Adrenal gland (tissue), 12 donors: ENCODE data around the gene WWOX. TPM values are rescaled to one million over a fixed set of nuclear protein-coding genes. Genes with fewer than 3 reads are reported as not detected.

Experiments used
- DNase-seq, 7 donors: peaks; one replicate each; pipeline ENCODE4 v3.0.0-alpha.2; 2019 to 2020
- H3K27ac ChIP-seq, 5 donors: fragments of 200-600 bp; sonication (generic) in 4 of 5; 1 replicate in 3 of 5; 2 replicates in 2 of 5; pipeline versions ENCODE4 v1.5.1 to v1.8.0; 2016 to 2020; ENCODE audit warnings: mild to moderate bottlenecking in 1 of 5
- H3K27me3 ChIP-seq: fragments of 200-600 bp; 2 replicates; pipeline ENCODE4 v1.8.0; 2021
- H3K36me3 ChIP-seq, 2 donors: fragments of 200-600 bp; replicated peaks in 1 of 2; 1 replicate in 1 of 2; 2 replicates in 1 of 2; pipeline versions ENCODE4 v1.5.1 to v1.8.0; 2018 to 2022
- H3K4me1 ChIP-seq, 2 donors: fragments of 200-600 bp; replicated peaks in 1 of 2; 1 replicate in 1 of 2; 2 replicates in 1 of 2; pipeline versions ENCODE4 v1.5.1 to v1.8.0; 2018 to 2021
- H3K4me3 ChIP-seq, 4 donors: fragments of 200-600 bp; sonication (generic) in 3 of 4; one replicate each; pipeline ENCODE4 v1.5.1; 2016 to 2018
- H3K9me3 ChIP-seq, 3 donors: fragments of 200-600 bp; sonication (generic) in 1 of 3; replicated peaks in 1 of 3; 1 replicate in 2 of 3; 2 replicates in 1 of 3; pipeline versions ENCODE4 v1.5.1 to v1.8.0; 2016 to 2021
- CTCF ChIP-seq, 6 experiments: fragments of 450-650 bp in 4 of 6; fragments of 200-600 bp in 2 of 6; sonication (generic) in 1 of 6; IDR thresholded peaks; 1 replicate in 5 of 6; 2 replicates in 1 of 6; pipeline versions ENCODE4 v1.5.1 to v1.8.0; 2016 to 2021; ENCODE audit warnings: antibody characterized with exemption in 6 of 6, mild to moderate bottlenecking in 2 of 6, moderate library complexity in 1 of 6
- POLR2A ChIP-seq, 2 donors: fragments of 450-650 bp; IDR thresholded peaks; one replicate each; pipeline ENCODE4 v1.6.1; 2017; ENCODE audit warnings: antibody characterized with exemption in 2 of 2, mild to moderate bottlenecking in 2 of 2, moderate library complexity in 1 of 2
- WGBS, 4 donors: extraction: QIAGEN DNeasy Blood & Tissue Kit in 2 of 4; methylation state at CpG; one replicate each; pipeline versions ENCODE4 v1.1.5 to v1.1.7; 2013 to 2017; 5-methylcytosine and 5-hydroxymethylcytosine counted together
- intact Hi-C, 2 donors: fragments of 100-400 bp; cut with DNase I; formaldehyde crosslinking; loops; one replicate each; pipeline versions ENCODE4 v1.14.1 to v1.15.0; 2022 to 2023
- polyA plus RNA-seq, 3 donors: library from polyadenylated mRNA; stranded (reverse); fragments of 200-250 nt in 2 of 3; fragments of 350-450 nt in 1 of 3; fragmentation: Illumina TruSeq in 1 of 3; extraction: RNeasy Lipid Tissue Mini Kit (QIAGEN cat#74804) in 1 of 3; gene quantifications; one replicate each; pipeline ENCODE4 v1.2.3, GENCODE V29; 2013 to 2014
- total RNA-seq, 9 donors: library from RNA; depleted of rRNA in 4 of 9; stranded (reverse); fragments of >200 nt in 4 of 9; fragments of 120-200 nt in 1 of 9; fragmentation: NEBNext Ultra II Directional in 1 of 9; extraction: Animal tissue kit (Norgen Biotek cat#: 25700) in 1 of 9; gene quantifications; one replicate each; pipeline versions ENCODE4 v1.1.0 to v1.2.4, GENCODE V29; 2013 to 2023
- donor health status: healthy with polysubstance abuse.
- donor health status: Bipolar disorder and iron deficiency.
- donor health status: DM: yes; HTN: yes; CAD: no.
- donor health status: DM: no; HTN: no; CAD: no.
- donor health status: DM: no; HTN: no; CAD: no.
- donor health status: DM: yes; HTN: yes; CAD: no.

WWOX gene
- total and polyA plus RNA-seq, 12 donors = 11.8 to 74.6 (median 20.5) TPM

GRCh38 chr16:79155471-79155870 is 1056.0 kb downstream of the WWOX start:
- H3K27ac ChIP-seq = no peak overlapping the region
- no peaks in the 10 kb centered on the region for H3K9me3 ChIP-seq
- DNase-seq = no peak
- no peaks in the 10 kb centered on the region for H3K4me1 ChIP-seq
- WGBS, 4 donors = 95 to 98% (median 96%) methylated on average over 3 of the region's 3 CpGs
- H3K36me3 ChIP-seq = no peaks in the 10 kb centered on the region
- intact Hi-C loops = no loop called here
- no peak overlapping the region for H3K4me3 ChIP-seq
- TF ChIP-seq POLR2A (IDR thresholded peaks at IDR 0.05) (no peak), CTCF (IDR thresholded peaks at IDR 0.05) (no peak)
- H3K27me3 ChIP-seq = no peaks in the 10 kb centered on the region

- no peaks in the 10 kb centered on the region for H3K27me3 ChIP-seq
- no peak for DNase-seq
- H3K27ac ChIP-seq = no peak overlapping the region
- WGBS, 4 donors = 83 to 91% (median 89%) methylated on average over 4 of the region's 4 CpGs
- intact Hi-C loops = no loop called here
- H3K4me1 ChIP-seq = no peaks in the 10 kb centered on the region
- no peaks in the 10 kb centered on the region for H3K36me3 ChIP-seq
- no peak overlapping the region for H3K4me3 ChIP-seq
- TF ChIP-seq CTCF (IDR thresholded peaks at IDR 0.05) (no peak), POLR2A (IDR thresholded peaks at IDR 0.05) (no peak)
- H3K9me3 ChIP-seq = no peaks in the 10 kb centered on the region
These were observed 1056.5 kb downstream of the WWOX start for GRCh38 chr16:79155904-79156303.

- intact Hi-C loops = no loop called here
- 81 to 84% (median 83%) methylated on average over 1 of the region's 1 CpG for WGBS, 4 donors
- H3K4me1 ChIP-seq = no peaks in the 10 kb centered on the region
- H3K27ac ChIP-seq = no peak overlapping the region
- no peak for DNase-seq
- H3K36me3 ChIP-seq = no peaks in the 10 kb centered on the region
- H3K4me3 ChIP-seq = no peak overlapping the region
- no peak for TF ChIP-seq POLR2A (IDR thresholded peaks at IDR 0.05)
- TF ChIP-seq CTCF (IDR thresholded peaks at IDR 0.05) = no peak
- no peaks in the 10 kb centered on the region for H3K9me3 ChIP-seq
- H3K27me3 ChIP-seq = no peaks in the 10 kb centered on the region
These were observed 1057.3 kb downstream of the WWOX start for GRCh38 chr16:79156761-79157160.

- H3K27me3 ChIP-seq = no peaks in the 10 kb centered on the region
- intact Hi-C loops = no loop called here
- no peak for DNase-seq
- WGBS, 4 donors = 90 to 95% (median 93%) methylated on average over 6 of the region's 6 CpGs
- no peaks in the 10 kb centered on the region for H3K36me3 ChIP-seq
- no peaks in the 10 kb centered on the region for H3K4me1 ChIP-seq
- no peaks in the 10 kb centered on the region for H3K9me3 ChIP-seq
- H3K4me3 ChIP-seq = no peak overlapping the region
- no peak overlapping the region for H3K27ac ChIP-seq
- TF ChIP-seq CTCF (IDR thresholded peaks at IDR 0.05) (no peak), POLR2A (IDR thresholded peaks at IDR 0.05) (no peak)
These were observed 1058.9 kb downstream of the WWOX start for GRCh38 chr16:79158337-79158736.
